D721Med (cell line): ENCODE data around the gene STK4.

ENCODE experiments used
- DNase-seq: peaks from one replicate; pipeline ENCODE4 v3.0.0; 2011; ENCODE audit warnings: low spot score; ENCODE audit not compliant: insufficient read length
- FAIRE-seq: peaks from 2 replicates; lab custom pipeline; 2011; peaks lifted over from hg19 to GRCh38; lab: Jason Lieb, UNC
- TF ChIP-seq, protein P1 (sequence below): IDR thresholded peaks from 2 replicates; pipeline ENCODE4 v1.5.1; 2012; ENCODE audit warnings: mild to moderate bottlenecking, control low read depth; ENCODE audit not compliant: insufficient read depth; ENCODE audit errors: missing control alignments

STK4 gene

DNA sequence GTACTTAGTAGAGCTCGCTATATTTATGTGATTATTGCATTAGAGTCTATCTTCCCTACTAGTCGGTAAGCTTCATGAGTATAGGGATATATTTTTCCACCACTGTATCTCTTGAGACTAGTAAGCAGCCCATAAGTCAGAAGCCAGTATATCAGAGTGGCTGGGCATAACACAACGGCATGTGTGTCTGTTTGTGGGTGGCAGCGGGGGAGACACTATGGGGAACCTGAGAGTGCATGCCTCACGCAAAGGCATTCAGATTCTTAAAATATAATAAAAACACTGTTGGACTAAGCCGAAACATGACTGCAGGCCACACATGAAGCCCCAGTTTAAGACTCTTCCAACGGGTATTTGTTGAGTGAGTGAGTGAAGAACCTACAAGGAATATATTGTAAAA is 126.6 kb downstream of the STK4 start:
- no peak for DNase-seq
- no peak for FAIRE-seq
- TF ChIP-seq, protein P1, sequence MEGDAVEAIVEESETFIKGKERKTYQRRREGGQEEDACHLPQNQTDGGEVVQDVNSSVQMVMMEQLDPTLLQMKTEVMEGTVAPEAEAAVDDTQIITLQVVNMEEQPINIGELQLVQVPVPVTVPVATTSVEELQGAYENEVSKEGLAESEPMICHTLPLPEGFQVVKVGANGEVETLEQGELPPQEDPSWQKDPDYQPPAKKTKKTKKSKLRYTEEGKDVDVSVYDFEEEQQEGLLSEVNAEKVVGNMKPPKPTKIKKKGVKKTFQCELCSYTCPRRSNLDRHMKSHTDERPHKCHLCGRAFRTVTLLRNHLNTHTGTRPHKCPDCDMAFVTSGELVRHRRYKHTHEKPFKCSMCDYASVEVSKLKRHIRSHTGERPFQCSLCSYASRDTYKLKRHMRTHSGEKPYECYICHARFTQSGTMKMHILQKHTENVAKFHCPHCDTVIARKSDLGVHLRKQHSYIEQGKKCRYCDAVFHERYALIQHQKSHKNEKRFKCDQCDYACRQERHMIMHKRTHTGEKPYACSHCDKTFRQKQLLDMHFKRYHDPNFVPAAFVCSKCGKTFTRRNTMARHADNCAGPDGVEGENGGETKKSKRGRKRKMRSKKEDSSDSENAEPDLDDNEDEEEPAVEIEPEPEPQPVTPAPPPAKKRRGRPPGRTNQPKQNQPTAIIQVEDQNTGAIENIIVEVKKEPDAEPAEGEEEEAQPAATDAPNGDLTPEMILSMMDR: no peak

DNA sequence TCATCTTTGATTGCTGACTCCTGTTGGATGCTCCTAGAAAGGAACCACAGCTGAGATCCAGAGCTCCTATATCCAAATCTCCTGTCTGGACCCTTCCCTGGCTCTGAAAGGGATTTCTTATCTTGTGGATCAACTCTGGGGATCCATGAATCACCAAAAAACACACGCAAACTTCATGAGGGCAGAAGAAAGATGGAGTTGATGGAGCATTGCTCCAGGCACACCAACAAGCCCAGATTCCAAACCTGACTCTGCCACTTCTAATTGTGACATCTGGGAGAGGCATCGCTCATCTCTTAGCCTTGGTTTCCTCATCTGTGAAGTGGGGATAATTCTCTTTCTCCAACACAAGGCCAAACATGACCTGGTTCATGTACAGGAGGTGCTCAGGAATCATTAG is 127.9 kb downstream of the STK4 start:
- TF ChIP-seq, protein P1: no peak
- DNase-seq: no peak
- FAIRE-seq: no peak

DNA sequence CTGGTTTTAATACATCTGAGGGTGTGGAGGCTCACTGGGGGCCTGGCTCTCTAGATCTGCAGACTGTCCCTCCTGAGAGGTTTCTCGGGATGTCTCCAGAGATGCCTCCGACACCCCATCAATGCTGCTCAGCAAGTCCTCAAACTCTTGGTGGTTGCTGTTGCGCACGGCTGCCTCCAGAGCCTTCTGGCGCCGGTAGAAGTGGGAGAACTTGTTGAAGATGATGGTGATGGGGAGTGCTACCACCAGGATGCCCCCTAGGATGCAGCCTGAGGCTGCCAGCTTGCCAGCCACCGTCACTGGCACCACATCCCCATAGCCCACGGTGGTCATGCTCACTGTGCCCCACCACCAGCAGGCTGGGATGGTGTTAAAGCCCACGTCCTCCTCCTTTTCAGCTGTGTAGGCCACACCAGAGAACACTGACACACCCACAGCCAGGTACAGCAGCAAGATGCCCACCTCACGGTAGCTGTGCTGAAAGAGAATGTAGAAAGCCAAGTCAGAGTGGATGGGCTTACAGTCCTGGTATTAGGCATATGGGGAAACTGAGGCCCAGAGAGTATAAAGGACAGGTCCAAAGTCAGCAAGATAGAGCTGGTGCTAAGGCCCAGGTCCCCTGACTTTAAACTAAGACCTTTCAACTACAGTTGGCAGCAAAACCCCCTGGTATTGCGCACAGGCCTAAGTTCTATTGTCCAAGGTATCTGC is 128.7 kb downstream of the STK4 start:
- FAIRE-seq: no peak

DNA sequence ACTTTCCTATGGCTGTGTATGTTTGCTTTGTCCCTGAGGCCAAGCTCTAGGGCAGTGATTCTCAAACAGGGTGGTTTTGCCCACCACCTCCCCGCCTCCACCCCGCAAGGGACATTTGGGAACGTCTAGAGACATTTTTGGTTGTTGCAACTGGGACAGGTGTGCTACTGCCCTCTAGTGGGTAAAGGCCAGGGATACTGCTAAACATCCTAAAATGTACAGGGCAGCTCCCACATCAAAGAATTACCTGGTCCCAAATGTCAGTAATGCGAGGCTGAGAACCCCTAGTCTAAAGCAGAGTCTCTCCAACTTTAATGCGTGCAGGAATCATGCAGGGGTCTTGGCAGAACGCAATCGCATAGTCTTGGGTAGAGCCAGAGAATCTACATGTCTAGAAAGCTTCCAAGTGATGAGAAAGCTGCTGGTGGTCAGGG is 129.5 kb downstream of the STK4 start:
- FAIRE-seq (no peak), DNase-seq (no peak)
- TF ChIP-seq, protein P1: peak; percentile 65

More for the DNA sequence above, 128.7 kb downstream of the STK4 start:
- TF ChIP-seq, protein P1: no peak
- DNase-seq: no peak

DNA sequence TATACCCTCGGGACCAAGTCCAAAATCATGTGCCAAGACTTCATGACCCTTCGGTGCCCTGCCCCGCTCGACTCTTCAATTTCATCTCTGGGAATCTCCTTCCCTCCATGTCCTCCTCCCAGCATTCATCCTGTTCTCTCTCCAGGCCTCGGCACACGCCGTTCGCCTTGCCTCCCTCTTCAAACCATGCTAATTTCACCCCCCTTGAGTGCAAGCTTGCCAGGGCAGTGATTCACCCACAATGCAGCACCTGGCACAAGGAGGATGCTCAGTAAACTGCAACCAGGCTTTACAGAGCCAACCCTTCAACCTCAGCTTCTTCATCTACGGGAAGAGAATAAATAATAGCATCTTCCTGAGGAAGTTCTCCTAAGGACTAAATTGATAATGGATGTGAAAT is 130.5 kb downstream of the STK4 start:
- no peak for FAIRE-seq
- TF ChIP-seq, protein P1: no peak
- no peak for DNase-seq

DNA sequence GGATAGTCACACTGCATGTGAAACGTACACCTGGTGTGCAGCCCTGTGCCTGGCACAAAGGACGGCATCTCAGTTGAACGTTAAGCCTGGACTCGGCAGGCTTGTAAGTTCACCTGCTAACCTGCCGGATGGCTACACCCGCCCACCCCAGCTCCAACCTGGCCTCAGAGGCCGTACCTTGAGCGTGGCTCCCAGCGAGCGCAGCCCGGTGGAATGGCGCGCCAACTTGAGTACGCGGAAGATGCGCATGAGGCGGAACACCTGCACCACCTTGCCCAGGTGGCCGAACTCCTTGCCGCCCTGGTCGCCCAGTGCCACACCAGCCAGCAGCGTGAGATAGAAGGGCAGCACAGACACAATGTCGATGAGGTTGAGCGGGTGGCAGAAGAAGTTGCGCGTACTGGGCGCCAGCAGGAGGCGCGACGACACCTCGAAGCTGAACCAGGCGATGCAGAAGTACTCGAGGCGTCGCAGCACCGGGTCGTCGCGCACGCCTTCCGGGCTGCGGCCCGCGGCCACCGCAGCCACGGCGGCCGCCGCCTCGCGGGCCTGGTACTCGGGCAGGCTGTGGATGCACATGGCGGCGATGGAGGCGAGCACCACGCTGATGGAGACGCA is 131.3 kb downstream of the STK4 start:
- no peak for FAIRE-seq
- DNase-seq: no peak
- TF ChIP-seq, protein P1: no peak

DNA sequence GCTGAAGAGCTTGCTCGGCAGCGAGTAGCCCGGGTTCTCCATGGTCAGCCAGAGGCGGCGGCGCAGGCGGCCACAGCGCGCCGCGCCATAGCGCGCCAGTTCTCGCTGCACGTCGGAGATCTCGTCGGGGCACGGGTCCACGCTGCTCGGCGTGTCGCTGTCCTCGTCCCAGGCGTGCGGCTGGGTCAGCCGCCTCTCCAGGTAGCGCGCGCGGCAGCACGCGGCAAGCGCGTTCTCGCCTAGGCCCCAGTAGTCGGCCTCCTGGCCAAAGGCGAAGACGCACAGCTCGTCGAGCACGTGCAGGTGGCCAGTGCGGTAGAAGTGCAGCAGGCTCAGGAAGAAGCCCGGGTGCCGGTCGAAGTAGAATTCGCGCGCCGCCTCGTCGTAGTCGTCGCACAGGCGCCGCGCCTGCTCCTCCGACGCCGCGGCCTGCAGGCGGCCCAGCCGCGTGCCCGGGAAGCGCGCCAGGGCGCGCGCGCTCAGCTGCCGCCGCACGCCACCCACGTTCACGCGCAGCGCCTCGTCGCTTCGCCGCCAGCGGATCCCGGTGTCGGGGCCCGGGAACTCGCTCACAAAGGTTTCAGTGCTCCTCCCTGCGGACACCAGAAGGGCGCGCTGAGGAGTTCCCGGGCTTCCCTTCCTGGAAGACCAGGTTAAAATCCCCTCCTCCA is 131.9 kb downstream of the STK4 start:
- DNase-seq (no peak), FAIRE-seq (no peak)
- TF ChIP-seq, protein P1: no peak
